Aorta (tissue), 5 donors: ENCODE measurements around the gene SPATS2L. TPM values are rescaled to one million over a fixed set of nuclear protein-coding genes. Genes with fewer than 3 reads are reported as not detected.
A peak's percentile ranks its signal among the peaks of the same experiment; 100 is the strongest.

Experiments used
- ATAC-seq: fragments of 200-7000 bp; cut with Tn5 transposase; one replicate; pipeline ENCODE4 v1.9.1; 2022; ENCODE audit warnings: moderate library complexity; ENCODE audit not compliant: low FRiP score
- DNase-seq, 2 donors: peaks; one replicate each; pipeline ENCODE4 v3.0.0-alpha.2; 2020
- H3K27ac ChIP-seq, 2 donors: one replicate each; pipeline ENCODE4 v1.5.1; 2013; ENCODE audit warnings: low read length in 2 of 2, mild to moderate bottlenecking in 2 of 2, moderate library complexity in 2 of 2, control low read depth in 1 of 2, inconsistent platforms in 1 of 2, low read depth in 1 of 2
- H3K27me3 ChIP-seq, 2 donors: one replicate each; pipeline ENCODE4 v1.6.1; 2013; ENCODE audit warnings: control low read depth in 1 of 2, low read length in 1 of 2, mild to moderate bottlenecking in 1 of 2, moderate library complexity in 1 of 2; ENCODE audit not compliant: insufficient read depth in 2 of 2, control insufficient read depth in 1 of 2
- H3K36me3 ChIP-seq, 2 donors: one replicate each; pipeline ENCODE4 v1.6.1; 2013; ENCODE audit warnings: control low read depth in 1 of 2, low read length in 1 of 2, mild to moderate bottlenecking in 1 of 2; ENCODE audit not compliant: insufficient read depth in 2 of 2, control insufficient read depth in 1 of 2
- H3K4me1 ChIP-seq, 2 donors: one replicate each; pipeline ENCODE4 v1.6.1; 2013; ENCODE audit warnings: low read length in 2 of 2, control low read depth in 1 of 2, mild to moderate bottlenecking in 1 of 2, moderate library complexity in 1 of 2; ENCODE audit not compliant: insufficient read depth in 2 of 2, control insufficient read depth in 1 of 2
- H3K4me3 ChIP-seq, 2 donors: one replicate each; pipeline ENCODE4 v1.5.1; 2013; ENCODE audit warnings: low read length in 2 of 2, control low read depth in 1 of 2, mild to moderate bottlenecking in 1 of 2
- H3K9me3 ChIP-seq: one replicate; pipeline ENCODE4 v1.6.1; 2013; ENCODE audit warnings: mild to moderate bottlenecking, low read length; ENCODE audit not compliant: control insufficient read depth
- WGBS, 2 donors: extraction: QIAGEN DNeasy Blood & Tissue Kit; methylation state at CpG; one replicate each; pipeline ENCODE4 v1.1.7; 2013; 5-methylcytosine and 5-hydroxymethylcytosine counted together
- intact Hi-C, 2 donors: fragments of 100-400 bp; cut with DNase I; formaldehyde crosslinking; loops; one replicate each; pipeline versions ENCODE4 v1.14.2 to v1.15.0; 2022
- polyA plus RNA-seq, 2 donors: library from polyadenylated mRNA; stranded (reverse); fragments of 200-250 nt; gene quantifications; one replicate each; pipeline ENCODE4 v1.2.3, GENCODE V29; 2013
- total RNA-seq, 2 donors: library from RNA; stranded (reverse); fragmentation: NEBNext Ultra II Directional; extraction: Animal tissue kit (Norgen Biotek cat#: 25700); gene quantifications; one replicate each; pipeline ENCODE4 v1.2.1, GENCODE V29; 2021
- donor health status: healthy with polysubstance abuse.
- donor health status: Bipolar disorder and iron deficiency.
- donor health status: DM: no; HTN: no; CAD: no.
- donor health status: DM: no; HTN: no; CAD: no.
- donor health status: DM: yes; HTN: yes; CAD: no.

Gene SPATS2L
- total and polyA plus RNA-seq, 4 donors, result 45.0 to 82.0 (median 63.7) TPM

DNA sequence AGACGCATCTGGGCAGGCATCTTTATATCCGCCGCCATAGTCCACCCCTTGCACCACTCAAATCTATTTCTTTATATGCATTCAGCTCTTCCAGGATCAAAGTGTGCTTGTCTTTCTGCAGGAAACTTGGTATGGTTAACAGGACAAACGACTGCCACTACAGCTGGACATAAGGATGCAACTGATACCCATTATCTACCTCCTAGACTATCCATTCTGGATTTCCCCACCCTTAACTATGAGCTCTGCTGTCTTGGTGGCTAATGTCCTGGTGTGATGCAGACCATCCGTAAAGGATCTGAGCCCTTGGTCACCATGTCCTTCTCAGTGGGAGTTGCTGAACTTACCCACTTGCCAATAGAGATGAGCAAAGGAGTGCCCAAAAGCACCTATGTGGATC lies 40.1 kb upstream of the SPATS2L start:
- Histone ChIP-seq H3K4me3 (no peak overlapping the region), H3K27ac (no peak overlapping the region), H3K9me3 (no peaks in the 10 kb centered on the region), H3K4me1 (no peaks in the 10 kb centered on the region), H3K27me3 (no peaks in the 10 kb centered on the region), H3K36me3 (no peaks in the 10 kb centered on the region)
- ATAC-seq, result no peak
- intact Hi-C loops, result no loop called here
- 94 to 95% methylated on average over 5 of the region's 5 CpGs for WGBS, 2 donors
- DNase-seq, result no peak

DNA sequence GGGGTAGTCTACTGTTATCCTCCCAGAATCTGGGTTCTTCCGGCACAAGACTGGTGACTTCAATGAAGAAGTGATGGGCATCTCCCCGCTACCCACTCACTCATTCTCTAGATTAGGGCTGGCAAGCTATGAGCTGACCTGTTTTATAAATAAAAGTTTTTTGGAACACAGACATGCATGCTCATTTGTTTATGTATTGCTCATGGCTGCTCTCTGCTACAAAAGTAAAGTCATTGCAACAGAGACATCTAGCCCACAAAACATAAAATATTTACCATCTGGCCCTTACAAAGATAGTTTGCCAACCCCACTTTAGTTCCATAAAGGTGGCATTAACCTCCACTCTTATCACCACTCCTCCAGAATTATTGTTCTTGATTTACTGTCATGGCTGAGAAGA lies 39.1 kb upstream of the SPATS2L start:
- no peaks in the 10 kb centered on the region for H3K36me3 ChIP-seq
- 87 to 91% methylated on average over 2 of the region's 2 CpGs for WGBS, 2 donors
- H3K27ac ChIP-seq, result no peak overlapping the region
- intact Hi-C loops, result no loop called here
- H3K9me3 ChIP-seq, result no peaks in the 10 kb centered on the region
- H3K27me3 ChIP-seq, result no peaks in the 10 kb centered on the region
- H3K4me3 ChIP-seq, result no peak overlapping the region
- H3K4me1 ChIP-seq, result no peaks in the 10 kb centered on the region
- ATAC-seq, result no peak
- DNase-seq, result no peak

DNA sequence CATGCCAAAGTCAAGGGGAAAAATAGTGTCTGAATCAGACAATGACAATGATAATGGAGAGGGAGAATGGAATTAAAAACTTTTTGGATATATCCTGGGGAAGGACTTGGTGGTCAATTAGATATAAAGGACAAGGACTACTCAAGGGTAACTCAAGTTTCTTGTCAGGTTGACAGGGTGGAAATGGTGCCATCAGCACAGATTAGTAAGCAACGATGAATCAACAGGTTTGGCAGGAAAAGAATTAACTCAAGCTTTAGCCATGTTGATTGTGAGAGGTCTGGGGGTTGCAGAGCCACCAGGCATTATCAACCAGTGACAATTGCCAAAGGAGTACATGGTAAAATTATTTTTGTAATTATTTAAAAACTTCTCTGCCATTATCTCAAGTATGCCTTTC lies 35.8 kb upstream of the SPATS2L start:
- no peak for ATAC-seq

DNA sequence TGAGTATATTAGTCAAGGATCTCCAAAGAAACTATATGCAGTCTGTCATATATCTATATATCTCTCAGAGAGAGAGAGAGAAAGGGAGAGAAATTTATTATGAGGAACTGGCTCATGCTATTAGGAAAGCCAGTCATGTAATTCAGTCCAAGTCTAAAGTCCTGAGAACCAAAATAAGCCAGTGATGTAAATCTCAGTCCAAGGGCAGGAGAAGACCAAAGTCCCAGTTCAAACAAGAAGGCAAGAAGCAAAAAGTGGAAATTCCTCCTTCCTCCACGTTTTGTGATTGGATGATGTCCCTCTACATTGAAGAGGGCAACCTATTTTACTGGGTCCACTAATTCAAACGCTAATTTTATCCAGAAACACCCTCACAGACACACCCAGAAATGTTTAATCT lies 34.2 kb upstream of the SPATS2L start:
- no peak for ATAC-seq
- H3K27me3 ChIP-seq, result no peaks in the 10 kb centered on the region
- WGBS, 2 donors, result 82 to 89% methylated on average over 2 of the region's 2 CpGs
- no peak overlapping the region for H3K27ac ChIP-seq
- intact Hi-C loops, result no loop called here
- H3K4me3 ChIP-seq, result no peak overlapping the region
- no peaks in the 10 kb centered on the region for H3K9me3 ChIP-seq
- no peak for DNase-seq
- no peaks in the 10 kb centered on the region for H3K4me1 ChIP-seq
- no peaks in the 10 kb centered on the region for H3K36me3 ChIP-seq

More for the DNA sequence above, 35.8 kb upstream of the SPATS2L start:
- Histone ChIP-seq H3K9me3 (no peaks in the 10 kb centered on the region), H3K27me3 (no peaks in the 10 kb centered on the region), H3K27ac (no peak overlapping the region), H3K4me1 (no peaks in the 10 kb centered on the region), H3K36me3 (no peaks in the 10 kb centered on the region), H3K4me3 (no peak overlapping the region)
- DNase-seq, result no peak
- intact Hi-C loops, result no loop called here
- WGBS, 2 donors, result 74 to 83% methylated on average over 1 of the region's 1 CpG

DNA sequence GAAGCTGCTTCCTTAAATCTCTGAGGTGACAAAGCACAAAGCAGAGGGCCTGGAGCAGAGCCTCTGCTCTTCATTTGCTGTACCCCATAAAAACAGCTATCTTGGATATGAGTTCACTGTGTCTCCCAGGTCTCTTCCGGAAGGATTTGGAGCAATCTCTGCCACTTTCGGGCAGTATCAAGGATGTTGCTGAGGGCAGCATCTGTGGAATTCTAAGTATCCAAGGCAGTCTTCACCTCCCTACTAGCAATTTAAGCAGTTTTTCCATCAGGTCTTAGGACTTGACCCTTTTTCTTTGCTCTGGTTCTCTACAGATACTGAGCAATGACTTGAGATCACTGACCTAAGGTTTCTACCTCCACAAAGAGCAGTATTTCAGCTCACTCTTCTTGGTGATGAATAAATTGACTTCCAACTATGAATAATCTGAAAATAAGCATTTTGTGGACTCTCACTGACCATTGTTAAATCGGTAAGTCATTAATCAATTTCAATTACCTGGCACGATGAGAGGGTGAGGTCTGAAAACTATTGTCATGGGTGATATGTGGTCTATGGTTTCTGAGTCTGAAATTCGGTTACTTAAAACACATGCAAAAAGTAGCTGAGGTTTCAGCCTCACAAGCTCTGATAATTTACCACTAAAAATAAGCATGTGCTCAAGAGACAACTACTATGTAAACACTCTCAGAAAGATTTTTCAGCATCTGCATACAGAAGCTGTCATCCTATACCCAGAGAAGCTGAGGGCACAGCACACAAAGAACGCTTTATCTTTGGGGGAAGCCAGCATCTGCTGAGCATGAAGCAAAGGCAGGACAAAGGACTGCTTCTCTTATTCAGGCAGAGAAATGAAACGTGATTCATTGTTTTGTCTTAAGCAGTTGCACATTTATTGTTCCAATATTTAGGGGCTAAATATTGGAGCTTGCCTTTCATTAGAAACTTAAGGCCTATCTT lies 32.1 kb upstream of the SPATS2L start:
- Histone ChIP-seq H3K4me3 (no peak overlapping the region), H3K9me3 (no peaks in the 10 kb centered on the region), H3K4me1 (no peaks in the 10 kb centered on the region), H3K36me3 (no peaks in the 10 kb centered on the region), H3K27ac (no peak overlapping the region), H3K27me3 (no peaks in the 10 kb centered on the region)
- DNase-seq, result no peak
- intact Hi-C loops, result no loop called here
- ATAC-seq, result peak; percentile 45
- WGBS, 2 donors, result 73 to 76% methylated on average over 7 of the region's 7 CpGs

DNA sequence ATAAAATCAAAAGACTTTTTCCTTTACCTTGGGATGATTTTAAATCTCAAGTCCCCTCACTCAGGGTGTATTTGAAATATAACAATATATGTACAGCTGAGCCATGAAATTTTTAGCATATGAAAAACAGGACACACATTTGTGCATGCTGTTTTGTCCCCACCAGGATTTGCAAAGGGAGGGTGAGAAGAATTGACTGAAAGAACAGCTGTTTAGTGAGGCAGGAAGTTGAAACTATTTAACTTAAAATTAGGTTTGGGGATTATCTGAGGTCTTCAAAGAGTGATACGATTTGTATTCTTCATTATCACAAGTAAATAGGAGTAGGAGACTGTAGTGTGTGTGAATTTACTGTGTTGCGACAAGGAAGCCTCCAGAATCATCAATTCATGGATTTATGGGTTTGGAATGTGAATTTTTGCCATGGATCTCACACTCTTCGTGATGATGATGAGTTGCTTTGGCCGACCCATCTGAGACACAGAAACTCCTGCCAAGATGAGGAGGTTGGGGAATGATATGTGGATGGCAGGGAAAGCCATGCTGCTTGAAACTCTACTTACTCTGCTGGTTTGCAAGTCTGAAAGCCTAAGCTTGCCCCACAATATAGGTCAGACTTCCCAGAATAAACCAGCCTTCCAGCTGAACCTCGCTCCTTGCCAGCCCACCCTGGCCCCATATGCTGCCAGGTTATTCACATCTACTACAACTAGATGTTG lies 31.0 kb upstream of the SPATS2L start:
- no peak for DNase-seq
- H3K36me3 ChIP-seq, result no peaks in the 10 kb centered on the region
- WGBS, 2 donors, result 73 to 78% methylated on average over 5 of the region's 5 CpGs

DNA sequence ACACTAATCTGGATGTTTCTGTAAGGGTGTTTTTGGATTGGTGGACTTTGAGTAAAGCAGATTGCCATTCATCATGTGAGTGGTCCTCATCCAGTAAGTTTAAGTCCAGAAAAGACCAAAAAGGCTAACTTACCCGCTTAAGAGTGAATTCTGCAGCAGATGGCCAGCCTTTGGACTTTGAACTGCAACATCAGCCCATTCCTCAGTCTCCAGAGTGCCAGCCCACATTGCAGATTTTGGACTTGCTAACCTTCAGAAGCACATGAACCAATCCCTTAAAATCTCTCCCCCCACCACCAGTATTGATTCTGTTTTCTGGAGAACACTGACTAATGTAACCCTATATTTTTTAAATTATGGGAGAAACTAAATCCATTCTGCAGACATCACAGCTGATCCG lies 30.0 kb upstream of the SPATS2L start:
- no peaks in the 10 kb centered on the region for H3K36me3 ChIP-seq
- H3K27me3 ChIP-seq, result no peaks in the 10 kb centered on the region
- no peak for DNase-seq
- intact Hi-C loops, result no loop called here
- H3K4me1 ChIP-seq, result no peaks in the 10 kb centered on the region
- no peak for ATAC-seq
- WGBS, 2 donors, result 95 to 97% methylated on average over 2 of the region's 2 CpGs
- no peak overlapping the region for H3K4me3 ChIP-seq
- H3K27ac ChIP-seq, result no peak overlapping the region
- no peaks in the 10 kb centered on the region for H3K9me3 ChIP-seq

More for the DNA sequence above, 31.0 kb upstream of the SPATS2L start:
- Histone ChIP-seq H3K27me3 (no peaks in the 10 kb centered on the region), H3K9me3 (no peaks in the 10 kb centered on the region), H3K27ac (no peak overlapping the region), H3K4me3 (no peak overlapping the region), H3K4me1 (no peaks in the 10 kb centered on the region)
- no peak for ATAC-seq
- intact Hi-C loops, result no loop called here

DNA sequence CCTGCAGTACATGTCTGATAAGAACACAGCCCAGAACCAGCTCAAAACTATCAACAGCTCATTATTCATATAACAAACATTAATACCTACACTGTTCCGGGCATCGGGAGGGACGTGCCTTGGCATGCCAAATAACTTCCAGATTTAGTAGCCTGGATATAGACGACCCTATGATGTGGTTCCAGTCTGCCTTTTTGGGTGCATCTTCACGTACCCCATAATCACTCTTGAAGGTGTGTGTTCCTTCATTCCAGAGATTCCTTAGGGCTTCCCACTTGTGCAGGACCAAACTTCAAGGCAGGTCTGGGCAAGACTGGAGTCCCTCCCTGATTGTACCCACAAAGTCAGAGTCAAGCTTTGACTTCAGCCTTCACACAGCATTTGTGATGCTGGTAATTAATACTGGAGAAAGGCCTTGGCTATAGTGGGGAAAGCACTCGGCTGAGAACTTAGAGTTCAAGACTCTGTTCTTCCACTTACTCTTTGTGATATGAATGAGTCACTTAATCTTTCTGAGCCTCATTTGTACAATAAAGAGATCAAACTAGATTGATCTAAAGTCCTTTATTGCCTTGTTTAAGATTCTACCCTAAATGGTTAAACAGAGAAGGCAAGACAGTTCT lies 27.7 kb upstream of the SPATS2L start:
- Histone ChIP-seq H3K4me1 (no peaks in the 10 kb centered on the region), H3K4me3 (no peak overlapping the region), H3K27ac (no peak overlapping the region), H3K27me3 (no peaks in the 10 kb centered on the region), H3K9me3 (no peaks in the 10 kb centered on the region), H3K36me3 (no peaks in the 10 kb centered on the region)
- ATAC-seq (no peak), DNase-seq (no peak)
- 46 to 51% methylated on average over 6 of the region's 6 CpGs for WGBS, 2 donors
- intact Hi-C loops, result no loop called here
